OCI-LY7 (cell line): ENCODE results near the gene ST8SIA2.

Experiments used
- CTCF ChIP-seq: fragments of 200-600 bp; sonication (generic); conservative IDR thresholded peaks from 2 replicates; pipeline ENCODE4 v1.5.1; 2014; ENCODE audit warnings: mild to moderate bottlenecking, antibody characterized with exemption, low read length, moderate library complexity, mixed read lengths
- EZH2phosphoT487 ChIP-seq: fragments of 200-600 bp; sonication (generic); IDR thresholded peaks from 2 replicates; pipeline ENCODE4 v1.6.1; 2018; ENCODE audit warnings: low read depth, borderline replicate concordance, mild to moderate bottlenecking, mixed run types, antibody characterized with exemption, low read length, moderate library complexity, mixed read lengths

- TF ChIP-seq CTCF = no peak
- no peak for TF ChIP-seq EZH2phosphoT487
Observed at GRCh38 chr15:92385096-92385495, 8.6 kb upstream of the ST8SIA2 start.
